OCI-LY7 (cell line): ENCODE data around the gene NFAM1.

Experiments
- CTCF ChIP-seq: fragments of 200-600 bp; sonication (generic); conservative IDR thresholded peaks from 2 replicates; pipeline ENCODE4 v1.5.1; 2014; ENCODE audit warnings: mild to moderate bottlenecking, antibody characterized with exemption, low read length, moderate library complexity, mixed read lengths
- EZH2phosphoT487 ChIP-seq: fragments of 200-600 bp; sonication (generic); IDR thresholded peaks from 2 replicates; pipeline ENCODE4 v1.6.1; 2018; ENCODE audit warnings: low read depth, borderline replicate concordance, mild to moderate bottlenecking, mixed run types, antibody characterized with exemption, low read length, moderate library complexity, mixed read lengths

DNA sequence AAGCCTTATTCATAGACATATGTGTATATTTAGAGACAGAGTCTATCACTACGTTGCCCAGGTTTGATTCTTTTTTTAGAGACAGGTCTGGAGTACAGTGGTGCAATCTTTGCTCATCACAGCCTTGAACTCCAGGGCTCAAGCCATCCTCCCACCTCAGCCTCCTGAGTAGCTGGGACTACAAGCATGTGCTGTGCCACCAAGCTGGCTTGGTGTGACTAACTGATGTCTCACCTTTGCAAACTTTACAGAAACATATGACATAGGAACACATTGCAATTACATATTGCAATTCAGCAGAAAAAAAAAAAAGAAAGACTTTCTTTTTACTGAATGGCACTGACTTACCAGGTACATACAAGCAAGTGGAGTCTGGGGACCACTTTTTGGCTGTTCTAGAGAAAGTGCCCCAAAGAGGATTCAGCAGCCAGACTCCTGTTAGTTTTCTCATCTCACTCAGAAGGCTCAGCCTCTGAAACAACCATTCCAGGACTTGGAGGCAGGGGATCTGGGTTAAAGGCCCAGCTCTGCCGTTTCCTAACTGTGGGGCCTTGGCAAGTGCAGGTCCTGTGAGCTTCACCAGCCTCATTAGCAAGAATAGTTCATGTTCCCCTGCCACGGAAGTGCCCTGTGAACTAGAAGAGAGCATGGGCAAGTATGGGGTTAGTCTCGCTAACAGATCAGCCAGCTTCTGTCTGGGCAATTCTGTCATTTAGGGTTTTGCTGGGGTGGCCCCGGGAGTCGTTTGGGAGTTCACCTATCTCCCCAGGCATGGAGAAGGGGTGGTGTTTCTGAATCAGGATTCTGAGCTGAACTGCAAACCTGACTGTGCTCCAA lies 11.3 kb upstream of the NFAM1 start:
- TF ChIP-seq CTCF (no peak), EZH2phosphoT487 (no peak)
